T-cell (primary cell): ENCODE data around the gene GABBR2. TPM values are rescaled to one million over a fixed set of nuclear protein-coding genes. Genes with fewer than 3 reads are reported as not detected.

Experiments used
- ATAC-seq, 4 experiments: fragments of 200-7000 bp in 3 of 4; fragments of 150-1000 bp in 1 of 4; cut with Tn5 transposase; replicated peaks in 1 of 4; 1 replicate in 3 of 4; 2 replicates in 1 of 4; pipeline ENCODE4 v1.10.0; 2021; ENCODE audit warnings: moderate library complexity in 3 of 4, mild to moderate bottlenecking in 2 of 4, moderate number of reproducible peaks in 1 of 4
- CTCF ChIA-PET, 2 donors: fragments of 300-600 bp; sonication (Branson Sonifier 250); formaldehyde crosslinking; loops; one replicate each; lab custom pipeline; 2022; ENCODE audit warnings: antibody characterized with exemption in 2 of 2; lab: Charles Lee
- POLR2A ChIA-PET, 2 donors: fragments of 300-600 bp; sonication (Branson Sonifier 250); formaldehyde crosslinking; loops; one replicate each; lab custom pipeline; 2022; ENCODE audit warnings: antibody characterized with exemption in 2 of 2; lab: Charles Lee
- DNase-seq, 35 experiments: peaks; one replicate each; pipeline versions ENCODE4 v3.0.0 to v3.0.0-alpha.2; 2013 to 2023
- H3K27ac ChIP-seq: one replicate; pipeline ENCODE4 v1.5.1; 2013; ENCODE audit warnings: low read length
- H3K27me3 ChIP-seq, 2 experiments: replicated peaks in 1 of 2; 1 replicate in 1 of 2; 2 replicates in 1 of 2; pipeline versions ENCODE4 v1.6.1 to v1.7.0; 2013; ENCODE audit warnings: low read length in 1 of 2, mixed read lengths in 1 of 2; ENCODE audit not compliant: control insufficient read depth in 2 of 2, insufficient read depth in 2 of 2; ENCODE audit errors: extremely low read depth in 1 of 2
- H3K36me3 ChIP-seq, 2 donors: 1 replicate in 1 of 2; 2 replicates in 1 of 2; pipeline versions ENCODE4 v1.6.1 to v1.7.0; 2013; ENCODE audit warnings: low read length in 1 of 2; ENCODE audit not compliant: control insufficient read depth in 2 of 2, insufficient read depth in 1 of 2; ENCODE audit errors: extremely low read depth in 1 of 2
- H3K4me1 ChIP-seq, 2 experiments: 1 replicate in 1 of 2; 2 replicates in 1 of 2; pipeline versions ENCODE4 v1.6.1 to v1.7.0; 2013; ENCODE audit warnings: low read length in 2 of 2, mixed read lengths in 1 of 2; ENCODE audit not compliant: insufficient read depth in 2 of 2, control insufficient read depth in 1 of 2; ENCODE audit errors: extremely low read depth in 1 of 2
- H3K4me3 ChIP-seq, 2 donors: 1 replicate in 1 of 2; 2 replicates in 1 of 2; pipeline versions ENCODE4 v1.5.1 to v1.7.0; 2013; ENCODE audit warnings: mild to moderate bottlenecking in 2 of 2, low read length in 1 of 2, moderate library complexity in 1 of 2; ENCODE audit not compliant: control insufficient read depth in 1 of 2; ENCODE audit errors: extremely low read depth in 1 of 2
- H3K9me3 ChIP-seq: 2 replicates; pipeline ENCODE4 v1.7.0; 2013
- H3K27ac Mint-ChIP-seq, 2 donors: one replicate each; pipeline ENCODE4 v1.8.0; 2020 to 2021; ENCODE audit warnings: mild to moderate bottlenecking in 2 of 2, mixed read lengths in 2 of 2
- H3K27me3 Mint-ChIP-seq, 2 donors: one replicate each; pipeline ENCODE4 v1.8.0; 2021 to 2022; ENCODE audit warnings: mixed read lengths in 2 of 2
- H3K36me3 Mint-ChIP-seq: one replicate; pipeline ENCODE4 v1.8.0; 2021; ENCODE audit warnings: mixed read lengths
- H3K4me1 Mint-ChIP-seq, 3 donors: one replicate each; pipeline ENCODE4 v1.8.0; 2020 to 2022; ENCODE audit warnings: mixed read lengths in 3 of 3, mild to moderate bottlenecking in 1 of 3
- H3K4me3 Mint-ChIP-seq, 3 donors: one replicate each; pipeline ENCODE4 v1.8.0; 2020 to 2022; ENCODE audit warnings: mild to moderate bottlenecking in 3 of 3, mixed read lengths in 3 of 3, moderate library complexity in 3 of 3
- H3K9me3 Mint-ChIP-seq, 3 donors: one replicate each; pipeline ENCODE4 v1.8.0; 2020 to 2022; ENCODE audit warnings: mixed read lengths in 3 of 3
- WGBS: methylation state at CpG from one replicate; pipeline ENCODE4 v1.1.5; 2013; ENCODE audit warnings: missing lambda C conversion rate; ENCODE audit not compliant: insufficient coverage; 5-methylcytosine and 5-hydroxymethylcytosine counted together
- total RNA-seq, 35 experiments: library from RNA in 6 of 35; stranded (reverse) in 6 of 35; fragments of 120-200 nt in 1 of 35; gene quantifications; one replicate each; pipeline versions ENCODE4 v1.2.1 to v1.2.4 and lab custom pipeline; 2013 to 2026

GABBR2 gene
- total RNA-seq, 5 donors from 2014 or later (not counting 1 experiment from before 2014, with no cell fraction given): 0.03 TPM; not detected in 4

GRCh38 chr9:98372077-98372836 lies 336.5 kb downstream of the GABBR2 start:
- H3K27ac ChIP-seq: no peak overlapping the region
- peaks cover 2 to 22% of the 10 kb centered on the region in 2 experiments for H3K27me3 ChIP-seq
- H3K36me3 Mint-ChIP-seq: no peaks in the 10 kb centered on the region
- ATAC-seq (no peak), DNase-seq (no peak)
- no peak overlapping the region for H3K4me3 Mint-ChIP-seq
- POLR2A ChIA-PET: no interaction called here
- H3K4me1 ChIP-seq: no peaks in the 10 kb centered on the region
- no peak overlapping the region for H3K4me3 ChIP-seq
- peaks cover 2 to 14% of the 10 kb centered on the region in 2 donors for H3K27me3 Mint-ChIP-seq
- no peaks in the 10 kb centered on the region for H3K36me3 ChIP-seq
- CTCF ChIA-PET: no interaction called here
- H3K9me3 ChIP-seq: no peaks in the 10 kb centered on the region
- WGBS: 66% methylated on average over 4 of the region's 7 CpGs
- H3K9me3 Mint-ChIP-seq: peaks cover 0 to 2% (median 0%) of the 10 kb centered on the region in 3 donors
- no peaks in the 10 kb centered on the region for H3K4me1 Mint-ChIP-seq
- no peak overlapping the region for H3K27ac Mint-ChIP-seq

GRCh38 chr9:98370976-98371315 lies 337.8 kb downstream of the GABBR2 start:
- Histone ChIP-seq H3K4me3 (no peak overlapping the region), H3K36me3 (no peaks in the 10 kb centered on the region), H3K27me3 (peaks cover 2 to 22% of the 10 kb centered on the region in 2 experiments), H3K9me3 (no peaks in the 10 kb centered on the region), H3K4me1 (no peaks in the 10 kb centered on the region), H3K27ac (no peak overlapping the region)
- no peaks in the 10 kb centered on the region for H3K4me1 Mint-ChIP-seq
- H3K27me3 Mint-ChIP-seq: peaks cover 9 to 18% of the 10 kb centered on the region in 2 donors
- peaks cover 0 to 13% (median 7%) of the 10 kb centered on the region in 3 donors for H3K9me3 Mint-ChIP-seq
- WGBS: 58% methylated on average over 2 of the region's 4 CpGs
- H3K36me3 Mint-ChIP-seq: no peaks in the 10 kb centered on the region
- no peak overlapping the region for H3K27ac Mint-ChIP-seq
- ChIA-PET CTCF (no interaction called here), POLR2A (no interaction called here)
- ATAC-seq: no peak
- DNase-seq: no peak
- H3K4me3 Mint-ChIP-seq: no peak overlapping the region

DNA sequence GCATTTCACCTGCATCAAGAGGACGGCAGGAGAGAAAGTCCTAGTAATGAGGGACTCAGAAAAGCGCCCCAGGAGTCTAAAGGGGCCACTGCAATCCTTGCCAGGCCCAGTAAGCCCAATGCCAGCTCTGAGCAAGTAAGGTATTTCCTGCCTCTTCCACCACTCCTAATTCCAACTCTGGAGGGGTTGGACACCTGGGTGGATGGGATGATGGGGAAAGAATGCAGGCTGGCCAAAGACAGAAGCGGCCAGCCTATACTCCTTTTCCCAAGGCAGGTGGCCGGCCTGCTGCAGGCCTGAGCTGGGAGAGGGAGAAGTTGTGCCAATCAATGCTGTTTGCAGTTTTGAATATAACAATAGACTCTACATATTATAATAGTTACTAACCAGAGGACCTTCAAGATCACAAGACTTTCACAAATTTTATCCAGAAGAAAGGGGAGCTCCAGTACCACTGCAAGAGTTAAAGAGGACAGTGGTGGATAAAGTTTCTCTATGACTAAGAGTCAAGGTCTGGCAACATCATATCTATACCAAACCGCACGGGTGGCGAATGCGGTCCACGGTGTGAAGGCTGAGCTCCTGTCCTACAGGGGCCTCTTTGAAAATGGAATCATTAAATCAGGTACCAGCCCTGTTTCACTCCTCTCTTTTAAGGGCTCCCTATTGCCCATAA lies 338.3 kb downstream of the GABBR2 start:
- Mint-ChIP-seq H3K36me3 (no peaks in the 10 kb centered on the region), H3K9me3 (peaks cover 0 to 18% (median 11%) of the 10 kb centered on the region in 3 donors), H3K4me1 (no peaks in the 10 kb centered on the region), H3K27ac (no peak overlapping the region), H3K4me3 (no peak overlapping the region), H3K27me3 (peaks cover 9 to 18% of the 10 kb centered on the region in 2 donors)
- CTCF ChIA-PET: no interaction called here
- DNase-seq (no peak), ATAC-seq (no peak)
- no peak overlapping the region for H3K27ac ChIP-seq
- peaks cover 2 to 22% of the 10 kb centered on the region in 2 experiments for H3K27me3 ChIP-seq
- 85% methylated on average over 6 of the region's 9 CpGs for WGBS
- POLR2A ChIA-PET: no interaction called here
- H3K4me3 ChIP-seq: no peak overlapping the region
- H3K36me3 ChIP-seq: no peaks in the 10 kb centered on the region
- H3K9me3 ChIP-seq: peaks cover 3% of the 10 kb centered on the region
- no peaks in the 10 kb centered on the region for H3K4me1 ChIP-seq

DNA sequence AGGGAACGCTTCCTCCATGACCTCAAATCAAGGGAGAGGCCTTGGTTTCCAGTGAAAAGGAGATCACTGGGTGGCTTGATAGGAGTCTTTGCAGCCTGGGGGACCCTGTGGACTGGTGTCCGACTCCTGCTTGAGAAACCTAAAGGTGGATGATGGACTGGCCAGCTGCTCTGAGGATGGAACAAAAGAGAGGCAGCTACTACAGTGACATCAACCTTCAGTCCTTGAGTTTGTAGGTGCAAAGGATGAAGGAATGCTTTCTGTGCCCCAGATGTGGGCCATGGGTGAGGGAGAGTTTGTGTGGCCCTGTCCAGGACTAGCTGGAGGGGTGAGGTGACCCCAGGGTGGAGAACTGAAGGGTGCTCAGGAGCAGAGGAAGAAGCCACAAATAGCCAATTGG lies 338.8 kb downstream of the GABBR2 start:
- no peaks in the 10 kb centered on the region for H3K36me3 ChIP-seq
- no peak overlapping the region for H3K27ac Mint-ChIP-seq
- H3K27ac ChIP-seq: no peak overlapping the region
- peaks cover 4% of the 10 kb centered on the region for H3K36me3 Mint-ChIP-seq
- 100% methylated on average over 2 of the region's 2 CpGs for WGBS
- peaks cover 4 to 23% (median 16%) of the 10 kb centered on the region in 3 donors for H3K9me3 Mint-ChIP-seq
- no peak overlapping the region for H3K4me3 ChIP-seq
- ChIA-PET CTCF (interaction anchor here in 1 of 2 donors (0.5 kb wide), 1 partner anchor 404 kb away, joined by 6 read pairs; no protein-coding TSS in a partner anchor), POLR2A (no interaction called here)
- DNase-seq: no peak
- H3K9me3 ChIP-seq: peaks cover 3% of the 10 kb centered on the region
- no peaks in the 10 kb centered on the region for H3K4me1 ChIP-seq
- H3K4me1 Mint-ChIP-seq: no peaks in the 10 kb centered on the region
- H3K27me3 ChIP-seq: peaks cover 2 to 22% of the 10 kb centered on the region in 2 experiments
- ATAC-seq: no peak
- no peak overlapping the region for H3K4me3 Mint-ChIP-seq
- peaks cover 12 to 18% of the 10 kb centered on the region in 2 donors for H3K27me3 Mint-ChIP-seq

- no peak for ATAC-seq
- Mint-ChIP-seq H3K36me3 (peaks cover 4% of the 10 kb centered on the region), H3K9me3 (peaks cover 5 to 24% (median 16%) of the 10 kb centered on the region in 3 donors), H3K27me3 (peaks cover 12 to 18% of the 10 kb centered on the region in 2 donors), H3K27ac (no peak overlapping the region), H3K4me1 (no peaks in the 10 kb centered on the region), H3K4me3 (no peak overlapping the region)
- DNase-seq: no peak
- WGBS: 100% methylated on average over 2 of the region's 2 CpGs
- CTCF ChIA-PET: interaction anchor here in 1 of 2 donors (0.5 kb wide), 1 partner anchor 404 kb away, joined by 6 read pairs; no protein-coding TSS in a partner anchor
- Histone ChIP-seq H3K4me1 (no peaks in the 10 kb centered on the region), H3K27me3 (peaks cover 2 to 22% of the 10 kb centered on the region in 2 experiments), H3K9me3 (peaks cover 3% of the 10 kb centered on the region), H3K4me3 (no peak overlapping the region), H3K27ac (no peak overlapping the region), H3K36me3 (no peaks in the 10 kb centered on the region)
- POLR2A ChIA-PET: no interaction called here
Observed at GRCh38 chr9:98369471-98369870, 339.3 kb downstream of the GABBR2 start.

- H3K27ac ChIP-seq: no peak overlapping the region
- CTCF ChIA-PET: no interaction called here
- H3K4me3 ChIP-seq: no peak overlapping the region
- ATAC-seq (no peak), DNase-seq (no peak)
- no peaks in the 10 kb centered on the region for H3K4me1 ChIP-seq
- 68% methylated on average over 2 of the region's 6 CpGs for WGBS
- H3K9me3 ChIP-seq: peaks cover 3% of the 10 kb centered on the region
- H3K36me3 ChIP-seq: no peaks in the 10 kb centered on the region
- peaks cover 12 to 18% of the 10 kb centered on the region in 2 donors for H3K27me3 Mint-ChIP-seq
- H3K4me3 Mint-ChIP-seq: no peak overlapping the region
- H3K9me3 Mint-ChIP-seq: peaks cover 5 to 24% (median 16%) of the 10 kb centered on the region in 3 donors
- H3K27me3 ChIP-seq: peaks cover 2 to 22% of the 10 kb centered on the region in 2 experiments
- H3K36me3 Mint-ChIP-seq: peaks cover 4% of the 10 kb centered on the region
- H3K27ac Mint-ChIP-seq: no peak overlapping the region
- H3K4me1 Mint-ChIP-seq: no peaks in the 10 kb centered on the region
- POLR2A ChIA-PET: no interaction called here
Observed at GRCh38 chr9:98369066-98369425, 339.7 kb downstream of the GABBR2 start.
